Measurements from ENCODE around the gene SNRPA. TPM values are rescaled to one million over a fixed set of nuclear protein-coding genes. Genes with fewer than 3 reads are reported as not detected.

Gene SNRPA
- total and polyA plus RNA-seq, 2 of the 13 experiments (the other 11 are each of a cell fraction or from before 2014, with no cell fraction given) = 59.6 to 162 TPM

GRCh38 chr19:40797963-40798682 lies 47.1 kb downstream of the SNRPA start (continued):
- no peak; the same call in 1 of the 2 replicates for TF ChIP-seq TFAP4 (IDR thresholded peaks at IDR 0.05; ENCODE audit: borderline replicate concordance, low read depth)
- TF ChIP-seq SOX5 (CRISPR knock-in tag; IDR thresholded peaks at IDR 0.05; ENCODE audit: borderline replicate concordance) = peak; percentile 44; the same call in 1 of the 2 replicates
- peak; percentile 78 for TF ChIP-seq MED1 (CRISPR knock-in tag; IDR thresholded peaks at IDR 0.05)
- no peak; the same call in 1 of the 2 replicates for TF ChIP-seq ZNF788 (CRISPR knock-in tag; IDR thresholded peaks at IDR 0.05; ENCODE audit: borderline replicate concordance)
- TF ChIP-seq ZBTB20 (CRISPR knock-in tag; IDR thresholded peaks at IDR 0.05; ENCODE audit: borderline replicate concordance, low read depth) = peak; percentile 74; the same call in 1 of the 2 replicates
- peak; percentile 80; the same call in 1 of the 2 replicates for TF ChIP-seq RFXANK (CRISPR knock-in tag; IDR thresholded peaks at IDR 0.05)
- TF ChIP-seq TBL1XR1 (IDR thresholded peaks at IDR 0.05; ENCODE audit: borderline replicate concordance, low read length, partially characterized antibody) = no peak
- TF ChIP-seq ZFP90 (CRISPR knock-in tag; IDR thresholded peaks at IDR 0.05; ENCODE audit: borderline replicate concordance) = peak; percentile 91
- TF ChIP-seq SMARCE1 (IDR thresholded peaks at IDR 0.05; ENCODE audit: borderline replicate concordance) = no peak
- TF ChIP-seq ZHX1 (CRISPR knock-in tag; IDR thresholded peaks at IDR 0.05; ENCODE audit: low read depth) = 0 out of 2 replicates have a peak, but pooled peaks have one; percentile 16
- 0 out of 2 replicates have a peak, but pooled peaks have one; percentile 82 for TF ChIP-seq ZNF792 (CRISPR knock-in tag; IDR thresholded peaks at IDR 0.05)
- no peak for TF ChIP-seq NFIB (CRISPR knock-in tag; IDR thresholded peaks at IDR 0.05; ENCODE audit: borderline replicate concordance)
- no peak for TF ChIP-seq ZNF282 (IDR thresholded peaks at IDR 0.05; ENCODE audit: partially characterized antibody)
- TF ChIP-seq ZNF644 (CRISPR knock-in tag; IDR thresholded peaks at IDR 0.05; ENCODE audit: low read depth) = no peak; the same call in 1 of the 2 replicates
- no peak for TF ChIP-seq ATF6 (CRISPR knock-in tag; conservative IDR thresholded peaks at IDR 0.05)
- TF ChIP-seq ONECUT2 (CRISPR knock-in tag; IDR thresholded peaks at IDR 0.05) = no peak
- TF ChIP-seq ZHX2 (IDR thresholded peaks at IDR 0.05; ENCODE audit: low read depth) = no peak
- TF ChIP-seq ZHX2 (CRISPR knock-in tag; IDR thresholded peaks at IDR 0.05; ENCODE audit: borderline replicate concordance) = no peak

All from HepG2 (cell line).